Amygdala (tissue), 56 donors: ENCODE data around the gene SIM2.
"Not testable (repeated sequence)": the region's sequence is repeated elsewhere in the genome, so short reads cannot be mapped to it uniquely, and the experiment has no call there.

Experiments used
- DNase-seq, 56 donors: peaks; one replicate each; lab custom pipeline; 2025; lab: John Stamatoyannopoulos, UW

SIM2 gene, protein sequence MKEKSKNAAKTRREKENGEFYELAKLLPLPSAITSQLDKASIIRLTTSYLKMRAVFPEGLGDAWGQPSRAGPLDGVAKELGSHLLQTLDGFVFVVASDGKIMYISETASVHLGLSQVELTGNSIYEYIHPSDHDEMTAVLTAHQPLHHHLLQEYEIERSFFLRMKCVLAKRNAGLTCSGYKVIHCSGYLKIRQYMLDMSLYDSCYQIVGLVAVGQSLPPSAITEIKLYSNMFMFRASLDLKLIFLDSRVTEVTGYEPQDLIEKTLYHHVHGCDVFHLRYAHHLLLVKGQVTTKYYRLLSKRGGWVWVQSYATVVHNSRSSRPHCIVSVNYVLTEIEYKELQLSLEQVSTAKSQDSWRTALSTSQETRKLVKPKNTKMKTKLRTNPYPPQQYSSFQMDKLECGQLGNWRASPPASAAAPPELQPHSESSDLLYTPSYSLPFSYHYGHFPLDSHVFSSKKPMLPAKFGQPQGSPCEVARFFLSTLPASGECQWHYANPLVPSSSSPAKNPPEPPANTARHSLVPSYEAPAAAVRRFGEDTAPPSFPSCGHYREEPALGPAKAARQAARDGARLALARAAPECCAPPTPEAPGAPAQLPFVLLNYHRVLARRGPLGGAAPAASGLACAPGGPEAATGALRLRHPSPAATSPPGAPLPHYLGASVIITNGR

GRCh38 chr21:36698981-36699545 is at the start of gene SIM2:
TSS of gene SIM2 (plus strand) at chr21:36699115. CDS start at chr21:36699747, 632 bp downstream.
- DNase-seq = no peak

DNA sequence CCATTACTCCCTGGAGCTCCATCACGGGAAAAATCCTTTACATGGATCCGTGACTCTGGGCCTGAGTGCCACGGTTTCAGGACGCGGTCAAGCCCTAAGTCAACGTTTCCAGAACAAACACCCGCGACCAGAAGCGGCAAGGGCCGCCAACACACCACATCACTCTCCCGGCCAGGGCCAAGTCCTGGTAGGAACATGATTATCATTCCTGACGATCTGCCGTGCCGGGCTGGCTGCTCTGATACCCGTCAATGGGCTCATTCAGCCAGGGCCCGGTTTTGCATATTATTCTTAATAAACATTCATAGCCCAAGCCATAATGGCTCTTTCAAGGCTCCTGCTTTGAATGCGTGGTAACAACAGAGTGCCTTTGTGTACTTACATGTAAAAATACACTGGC is 44.6 kb upstream of the SIM2 start:
- peak in 55 of 56 donors; percentile 10 to 91 (median 68) for DNase-seq

GRCh38 chr21:36654796-36655325 is 44.1 kb upstream of the SIM2 start:
- peak in 11 of 56 donors; percentile 5 to 48 (median 25) for DNase-seq

GRCh38 chr21:36656138-36656537 is 42.8 kb upstream of the SIM2 start:
- DNase-seq = no peak

DNA sequence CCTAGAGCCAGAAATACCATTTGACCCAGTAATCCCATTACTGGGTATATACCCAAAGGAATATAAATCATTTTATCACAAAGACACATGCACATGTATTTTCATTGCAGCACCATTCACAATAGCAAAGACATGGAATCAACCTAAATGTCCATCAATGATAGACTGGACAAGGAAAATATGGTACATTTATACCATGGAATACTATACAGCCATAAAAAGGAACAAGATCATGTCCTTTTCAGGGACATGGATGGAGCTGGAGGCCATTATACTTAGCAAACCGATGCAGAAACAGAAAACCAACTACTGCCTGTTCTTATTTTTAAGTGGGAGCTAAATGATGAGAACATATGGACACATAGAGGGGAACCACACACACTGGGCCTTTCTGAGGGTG is 41.6 kb upstream of the SIM2 start:
- not testable (repeated sequence) for DNase-seq

- DNase-seq = no peak
These were observed 40.9 kb upstream of the SIM2 start for GRCh38 chr21:36657999-36658398.

DNA sequence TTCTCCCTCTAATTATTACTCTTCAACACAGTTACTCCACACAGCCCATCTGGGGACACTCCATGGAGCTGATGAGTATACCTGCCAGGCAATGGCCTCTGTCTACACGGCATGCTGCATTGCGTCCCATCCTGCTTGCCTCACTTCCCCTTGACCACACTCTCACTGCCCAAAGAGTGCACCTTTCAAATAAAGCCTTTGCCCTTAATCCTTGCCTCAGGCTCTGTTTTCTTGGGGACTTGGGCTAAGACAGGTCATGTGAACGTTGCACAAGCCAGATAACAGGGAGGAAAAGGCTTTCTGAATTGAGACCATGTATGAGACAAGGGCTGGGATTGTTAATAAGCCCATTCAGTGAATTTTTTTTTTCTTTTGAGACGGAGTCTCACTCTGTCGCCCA is 40.0 kb upstream of the SIM2 start:
- no peak for DNase-seq

DNA sequence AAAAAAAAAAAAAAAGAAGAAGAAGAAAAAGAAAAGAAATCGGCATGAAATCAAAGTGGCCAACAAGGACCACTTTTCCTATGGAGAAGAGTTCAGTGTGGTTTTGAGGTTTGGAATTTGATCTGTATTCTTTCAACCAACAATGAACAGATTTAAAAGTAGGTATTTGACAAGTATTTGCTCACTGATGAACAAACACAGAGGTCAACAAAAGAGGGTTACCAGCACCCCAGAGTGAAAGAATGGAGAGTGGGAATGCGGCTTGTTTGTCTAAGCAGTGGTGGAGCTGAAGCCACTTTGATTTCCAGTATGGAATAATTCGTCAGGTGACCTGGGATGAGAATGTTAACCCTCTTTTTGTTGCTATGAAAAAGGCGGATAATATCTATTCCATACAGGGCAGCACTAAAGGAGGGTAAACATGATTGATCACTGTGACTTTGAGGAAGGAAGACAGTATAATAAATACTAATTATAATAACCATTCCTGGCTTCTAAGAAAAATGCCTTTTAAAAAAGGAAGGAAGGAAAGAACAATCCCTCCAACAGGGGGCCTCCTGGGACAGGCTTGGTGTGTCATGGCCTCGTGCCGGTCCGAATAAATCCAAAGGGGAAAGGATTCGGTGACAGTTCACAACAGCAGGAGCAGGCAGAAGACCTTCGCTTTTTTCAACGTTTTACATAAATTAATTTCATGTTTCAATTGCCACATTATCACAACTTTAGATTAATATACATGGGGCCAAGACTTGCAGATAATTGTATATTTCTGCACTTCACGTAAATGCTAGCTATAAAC is 37.2 kb upstream of the SIM2 start:
- peak in 5 of 56 donors; percentile 3 to 40 (median 7) for DNase-seq

DNA sequence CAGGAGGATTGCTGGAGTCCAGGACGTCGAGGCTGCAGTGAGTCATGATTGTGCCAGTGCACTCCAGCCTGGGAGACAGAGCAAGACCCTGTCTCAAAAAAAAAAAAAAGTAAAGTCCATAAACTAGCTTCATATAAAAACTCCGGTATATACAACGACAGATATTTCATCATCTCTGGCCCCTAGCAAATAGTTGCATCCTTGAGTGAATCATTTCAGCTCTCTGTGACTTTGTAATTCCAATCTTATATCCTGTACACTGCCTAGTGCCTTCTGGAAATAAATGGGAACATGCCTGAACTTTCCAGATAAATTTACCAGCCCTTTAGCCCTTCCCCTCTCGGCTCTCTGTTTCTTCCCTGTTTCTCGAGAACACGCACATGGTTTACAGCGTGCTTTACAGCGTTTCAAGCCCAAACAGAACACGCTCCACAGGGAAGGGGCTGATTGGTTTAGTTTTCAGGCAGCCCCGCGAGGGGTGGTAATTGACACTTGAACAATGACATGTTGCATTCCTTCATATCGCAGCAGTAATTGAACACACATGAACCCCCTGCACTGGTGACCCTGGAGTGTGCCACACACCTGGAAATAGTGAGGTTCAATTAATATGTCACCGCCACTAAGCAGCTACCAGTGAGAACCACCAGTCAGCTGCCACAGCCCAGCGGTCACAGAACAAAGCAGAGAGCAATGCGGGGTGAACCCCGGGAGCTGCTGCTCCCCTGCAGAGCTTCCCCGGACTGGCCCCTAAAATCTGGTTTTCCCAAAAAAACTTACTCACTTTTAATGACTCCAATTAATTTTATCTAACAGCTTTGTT is 35.7 kb upstream of the SIM2 start:
- no peak for DNase-seq

GRCh38 chr21:36664662-36664990 is 34.3 kb upstream of the SIM2 start:
- DNase-seq = peak in 1 of 56 donors; percentile 8

GRCh38 chr21:36665806-36666205 is 33.1 kb upstream of the SIM2 start:
- DNase-seq = no peak

DNA sequence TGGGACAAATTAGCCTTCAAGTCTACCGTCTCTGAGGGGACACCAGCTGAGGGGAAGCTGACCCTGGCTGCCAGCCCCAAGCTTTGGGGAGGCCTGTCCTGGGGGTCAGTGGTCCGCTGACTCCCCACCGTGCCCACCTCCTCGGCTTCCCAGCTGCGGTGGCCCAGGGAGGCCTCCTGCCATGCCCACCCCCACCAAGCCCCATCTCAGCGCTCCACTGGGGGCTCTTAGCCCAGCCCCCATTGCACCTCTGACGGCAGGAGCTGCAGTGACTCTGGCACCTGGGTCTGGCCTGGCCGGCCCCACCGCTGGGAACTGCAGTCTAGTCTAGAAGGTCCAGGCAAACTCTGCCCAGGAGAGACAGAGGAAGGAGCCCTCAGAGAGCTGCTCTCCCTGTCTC is 30.2 kb upstream of the SIM2 start:
- no peak for DNase-seq

GRCh38 chr21:36671836-36672235 is 27.1 kb upstream of the SIM2 start:
- DNase-seq = no peak

DNA sequence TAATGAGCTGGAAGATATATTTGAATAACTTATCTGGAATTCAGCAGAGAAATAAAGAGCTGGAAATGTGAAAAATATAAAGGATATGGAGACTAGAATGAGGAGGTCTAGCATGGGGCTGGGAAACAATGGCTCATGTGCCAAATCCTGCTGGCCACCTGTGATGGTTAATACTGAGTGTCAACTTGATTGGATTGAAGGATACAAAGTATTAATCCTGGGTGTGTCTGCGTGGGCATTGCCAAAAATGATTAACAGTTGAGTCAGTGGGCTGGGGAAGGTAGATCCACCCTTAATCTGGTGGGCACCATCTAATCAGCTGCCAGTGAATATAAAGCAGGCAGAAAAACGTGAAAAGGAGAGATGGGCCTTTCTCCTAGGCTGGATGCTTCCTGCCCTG is 26.6 kb upstream of the SIM2 start:
- DNase-seq = not testable (repeated sequence)

DNA sequence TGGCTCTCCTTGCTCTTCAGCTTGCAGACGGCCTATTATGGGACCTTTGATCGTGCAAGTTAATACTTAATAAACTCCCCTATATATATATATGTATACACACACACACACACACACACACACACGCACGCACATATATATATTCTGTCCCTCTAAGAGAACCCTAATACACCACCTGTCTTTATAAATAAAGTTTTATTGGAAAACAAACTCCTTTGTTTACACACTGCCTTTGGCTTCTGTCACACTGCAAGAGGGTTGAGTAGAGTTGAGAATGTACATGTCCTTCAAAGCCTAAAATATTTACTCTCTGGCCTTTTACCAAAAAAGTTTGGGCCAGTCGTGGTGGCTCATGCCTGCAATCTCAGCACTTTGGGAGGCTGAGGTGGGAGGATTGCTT is 26.2 kb upstream of the SIM2 start:
- DNase-seq = no peak

DNA sequence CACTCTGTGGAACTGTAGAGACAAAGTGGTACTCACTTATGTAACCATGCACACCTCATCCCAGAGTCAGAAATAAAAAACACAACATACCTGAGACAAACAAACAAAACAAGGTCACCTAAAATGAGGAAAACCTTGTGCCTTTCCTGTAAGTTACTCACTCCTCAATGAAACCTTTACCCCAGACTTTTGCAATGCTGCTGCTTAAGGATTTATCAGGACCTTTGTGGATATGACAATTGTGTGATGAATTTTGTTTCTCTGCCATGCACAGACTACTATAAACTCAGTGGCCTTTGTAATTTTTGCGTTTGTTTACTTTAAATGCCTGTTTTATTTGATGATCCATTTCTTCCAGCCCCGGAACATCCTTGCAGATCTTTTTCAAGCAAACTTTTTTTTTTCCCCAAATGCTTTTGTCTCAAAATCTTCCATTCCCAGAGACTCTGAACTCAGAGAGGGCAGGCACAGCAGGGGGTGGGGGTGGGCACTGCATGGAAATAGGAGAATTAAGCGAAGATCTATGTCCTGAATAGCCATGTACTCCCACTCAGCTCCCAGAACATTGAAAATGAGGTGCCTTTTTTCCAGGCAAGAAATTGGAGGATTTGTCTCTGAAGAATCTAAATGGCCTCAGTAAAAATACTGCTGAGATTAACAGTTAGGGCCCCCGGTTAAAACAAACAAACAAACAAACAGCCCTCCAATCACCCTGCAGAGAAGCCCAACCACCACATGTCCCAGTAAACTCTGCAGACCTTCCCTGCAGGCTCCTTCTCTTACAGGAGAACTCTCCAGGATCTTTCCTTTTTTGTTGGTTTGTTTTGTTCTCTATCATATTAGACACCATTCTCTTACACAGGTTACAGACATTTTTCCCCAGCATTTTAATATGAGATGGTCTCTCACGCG is 22.6 kb upstream of the SIM2 start:
- no peak for DNase-seq

DNA sequence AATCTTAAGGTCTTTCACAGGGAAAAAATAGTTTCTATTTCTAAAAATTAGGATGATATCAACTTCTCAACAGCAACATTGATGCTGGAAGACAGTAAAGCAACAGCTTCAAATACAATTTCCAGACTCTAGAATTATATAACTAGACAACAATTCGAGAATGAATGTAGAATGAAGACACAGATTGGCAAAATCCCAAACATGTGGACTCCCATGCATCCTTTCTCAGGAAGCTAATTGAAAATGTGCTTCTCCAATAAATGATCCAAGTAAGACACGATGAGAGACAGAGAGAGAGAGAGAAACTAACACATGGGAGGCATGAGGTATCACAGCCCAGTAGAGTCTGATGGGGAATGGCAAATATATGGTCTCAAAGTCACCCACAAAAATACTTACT is 21.5 kb upstream of the SIM2 start:
- DNase-seq = no peak

DNA sequence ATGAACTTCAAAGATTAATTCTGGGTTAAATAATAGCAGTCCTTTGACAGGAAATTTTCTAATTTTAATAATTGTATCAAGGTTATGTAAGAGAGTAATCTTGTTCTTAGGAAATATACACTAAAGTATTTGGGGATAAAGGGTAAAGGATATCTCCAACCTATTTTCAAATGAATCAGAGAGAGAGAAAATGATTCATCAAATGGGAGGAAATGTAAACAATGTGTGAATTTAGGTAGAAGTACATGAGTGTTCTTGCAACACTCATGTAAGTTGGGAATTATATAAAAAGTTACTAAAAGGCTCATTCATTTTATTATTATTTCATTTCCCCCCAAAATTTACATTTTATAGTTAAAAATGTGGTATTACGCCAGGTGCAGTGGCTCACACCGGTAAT is 20.4 kb upstream of the SIM2 start:
- DNase-seq = no peak

DNA sequence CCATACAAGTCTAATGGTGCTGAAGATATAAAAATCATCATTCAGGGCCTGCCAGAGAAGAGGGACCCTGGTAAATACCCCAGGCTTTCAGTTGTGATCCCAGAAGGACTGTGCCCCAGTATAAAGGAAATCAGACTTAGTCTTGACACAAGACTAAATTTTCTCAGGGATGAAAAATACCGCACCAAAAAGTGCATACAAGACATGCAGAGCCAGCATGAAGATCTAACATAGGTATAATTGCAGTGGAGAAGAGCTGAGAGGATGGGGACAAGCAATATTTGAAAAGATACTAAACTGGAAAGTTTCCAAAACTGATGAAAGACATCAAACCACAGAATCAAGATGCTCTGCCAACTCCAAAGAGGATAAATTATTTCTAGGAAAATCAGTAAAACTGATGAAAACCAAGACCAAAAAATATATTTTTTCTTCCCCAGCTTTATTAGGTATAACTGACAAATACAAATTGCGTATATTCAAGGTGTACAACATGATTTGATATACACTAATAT is 17.7 kb upstream of the SIM2 start:
- DNase-seq = no peak
